Panc1 (cell line): ENCODE results near the gene RGS13. TPM values are rescaled to one million over a fixed set of nuclear protein-coding genes. Genes with fewer than 3 reads are reported as not detected.

Experiments
- ATAC-seq: fragments of 200-7000 bp; cut with Tn5 transposase; 2 replicates; pipeline ENCODE4 v1.9.1; 2020; ENCODE audit warnings: mild to moderate bottlenecking, moderate library complexity
- Bru-seq: library from RNA; stranded (reverse); fragments of 400-500 nt; gene quantifications from one replicate; lab custom pipeline; 2021; lab: Mats Ljungman, UMichigan
- BruChase-seq, 2 experiments: library from RNA; stranded (reverse); fragments of 400-500 nt; gene quantifications; one replicate each; lab custom pipeline; 2021; lab: Mats Ljungman, UMichigan
- BruUV-seq: library from RNA; stranded (reverse); fragments of 400-500 nt; replicated peaks from 2 replicates; lab custom pipeline; 2021; lab: Mats Ljungman, UMichigan
- CTCF ChIA-PET: fragments of 300-600 bp; sonication (Branson Sonifier 250); formaldehyde crosslinking; loops from one replicate; lab custom pipeline; 2022; ENCODE audit warnings: antibody characterized with exemption; lab: Charles Lee
- POLR2A ChIA-PET: fragments of 300-600 bp; sonication (Branson Sonifier 250); formaldehyde crosslinking; loops from one replicate; lab custom pipeline; 2022; ENCODE audit warnings: antibody characterized with exemption; lab: Charles Lee
- DNase-seq: peaks from one replicate; pipeline ENCODE4 v3.0.0-alpha.2; 2010; ENCODE audit warnings: low read depth, low spot score
- H3K27ac ChIP-seq: 2 replicates; pipeline ENCODE4 v1.5.1; 2011; ENCODE audit warnings: mild to moderate bottlenecking, low read length, inconsistent platforms
- H3K27me3 ChIP-seq: fragments of 200-500 bp; sonication (Bioruptor generic); 2 replicates; pipeline ENCODE4 v1.6.0; 2014; ENCODE audit warnings: low read length, inconsistent platforms; ENCODE audit not compliant: control insufficient read depth, insufficient read depth
- H3K36me3 ChIP-seq: fragments of 200-500 bp; sonication (Bioruptor generic); 2 replicates; pipeline ENCODE4 v1.5.1; 2014; ENCODE audit warnings: inconsistent platforms, mild to moderate bottlenecking, low read length, moderate library complexity; ENCODE audit not compliant: control insufficient read depth, insufficient read depth
- H3K4me1 ChIP-seq: 2 replicates; pipeline ENCODE4 v1.5.1; 2011; ENCODE audit warnings: inconsistent platforms, mild to moderate bottlenecking, low read length, moderate library complexity; ENCODE audit not compliant: control insufficient read depth, insufficient read depth
- H3K4me3 ChIP-seq, 2 experiments: 2 replicates each; pipeline ENCODE4 v1.5.1; 2011 to 2012; ENCODE audit warnings: low read depth in 2 of 2, low read length in 2 of 2, mild to moderate bottlenecking in 2 of 2, inconsistent platforms in 1 of 2, moderate library complexity in 1 of 2
- H3K9me3 ChIP-seq: fragments of 200-500 bp; sonication (Bioruptor generic); 2 replicates; pipeline ENCODE4 v1.5.1; 2014; ENCODE audit warnings: low read depth, mild to moderate bottlenecking, inconsistent platforms, low read length, moderate library complexity; ENCODE audit not compliant: control insufficient read depth, insufficient read depth
- CTCF ChIP-seq: fragments of 450-650 bp; IDR thresholded peaks from 2 replicates; pipeline ENCODE4 v1.5.1; 2017; ENCODE audit warnings: mild to moderate bottlenecking
- POLR2AphosphoS5 ChIP-seq: IDR thresholded peaks from 2 replicates; pipeline ENCODE4 v1.6.1; 2012; ENCODE audit warnings: mild to moderate bottlenecking, low read depth, low read length, moderate library complexity
- REST ChIP-seq, 2 experiments: IDR thresholded peaks; 2 replicates each; pipeline ENCODE4 v1.6.1; 2011 to 2012; ENCODE audit warnings: low read depth in 2 of 2, control low read depth in 1 of 2, low read length in 1 of 2, mild to moderate bottlenecking in 1 of 2, moderate library complexity in 1 of 2; ENCODE audit not compliant: insufficient read depth in 1 of 2
- SIN3A ChIP-seq: IDR thresholded peaks from 2 replicates; pipeline ENCODE4 v1.6.1; 2012; ENCODE audit warnings: low read depth, mild to moderate bottlenecking, low read length, moderate library complexity, borderline replicate concordance; ENCODE audit not compliant: insufficient read depth
- TCF7L2 ChIP-seq: IDR thresholded peaks from 2 replicates; pipeline ENCODE4 v1.6.1; 2011; ENCODE audit warnings: mild to moderate bottlenecking, low read depth, low read length, inconsistent platforms
- in situ Hi-C: cut with HindIII; loops from 2 replicates; pipeline ENCODE4 v1.10.0; 2016; ENCODE audit warnings: low sequenced_read_pairs, low pct_unique_long_range_greater_than_20kb
- intact Hi-C: fragments of 100-400 bp; cut with micrococcal nuclease; formaldehyde crosslinking; loops from one replicate; pipeline ENCODE4 v1.10.0; 2022; ENCODE audit not compliant: unreplicated experiment
- long read RNA-seq: library from polyadenylated mRNA; unstranded; transcript quantifications from one replicate; pipeline ENCODE4 v2.0.0, GENCODE V29; 2021; ENCODE audit not compliant: unreplicated experiment
- polyA plus RNA-seq: library from polyadenylated mRNA; unstranded; fragments of >200 nt; gene quantifications from one replicate; pipeline ENCODE4 v1.2.1, GENCODE V29; 2012; ENCODE audit warnings: missing spikeins; ENCODE audit not compliant: insufficient read length
- total RNA-seq: library from RNA; stranded (reverse); gene quantifications from one replicate; pipeline ENCODE4 v1.2.1, GENCODE V29; 2021; ENCODE audit not compliant: unreplicated experiment

RGS13 gene
- total RNA-seq (not detected), Bru-seq, nascent RNA (percentile 4 among the genes with signal in this experiment), BruChase-seq, experiment 1, labeled RNA remaining after a 2-hour chase (percentile 11 among the genes with signal in this experiment), BruChase-seq, experiment 2, labeled RNA remaining after a 6-hour chase (percentile 11 among the genes with signal in this experiment)
- not detected for polyA plus RNA-seq
- long read RNA-seq: 0 reads

- no peak for ATAC-seq
- Histone ChIP-seq H3K36me3 (no peaks in the 10 kb centered on the region), H3K27me3 (no peaks in the 10 kb centered on the region; the same call in none of the 2 replicates), H3K27ac (no peak within 1 kb of the TSS), H3K4me3 (no peak within 1 kb of the TSS), H3K9me3 (no peaks in the 10 kb centered on the region), H3K4me1 (no peaks in the 10 kb centered on the region; the same call in 1 of the 2 replicates)
- TF ChIP-seq TCF7L2 (no peak), REST (IDR thresholded peaks at IDR 0.05; ENCODE audit: insufficient read depth in 1 of 2, low read depth in 2 of 2, low read length in 1 of 2) (no peak), CTCF (no peak), SIN3A (no peak), POLR2AphosphoS5 (no peak)
- BruUV-seq: no TSS peak
- intact Hi-C loops (no loop called here), in situ Hi-C loops (no loop called here)
- CTCF ChIA-PET: no interaction called here
- DNase-seq: no peak
- POLR2A ChIA-PET: no interaction called here
Measured at GRCh38 chr1:192635939-192636338, at the start of gene RGS13. TSS of gene RGS13 (plus strand) at chr1:192636147. CDS start at chr1:192644335, 8,188 bp downstream.

- intact Hi-C loops: no loop called here
Measured at GRCh38 chr1:192587386-192588266, 48.3 kb upstream of the RGS13 start.

More at GRCh38 chr1:192587386-192588266, 48.3 kb upstream of the RGS13 start:
- Histone ChIP-seq H3K27me3 (no peaks in the 10 kb centered on the region; the same call in 1 of the 2 replicates), H3K9me3 (no peaks in the 10 kb centered on the region), H3K4me3 (no peak overlapping the region), H3K36me3 (no peaks in the 10 kb centered on the region), H3K27ac (no peak overlapping the region), H3K4me1 (no peaks in the 10 kb centered on the region)
- BruUV-seq: no TSS peak
- DNase-seq (no peak), ATAC-seq (no peak)
- in situ Hi-C loops: no loop called here
- ChIA-PET CTCF (no interaction called here), POLR2A (no interaction called here)
- TF ChIP-seq POLR2AphosphoS5 (no peak), SIN3A (no peak)
